Inflammatory macrophage (primary cell): ENCODE measurements around the gene RBPJL.
"Not testable (repeated sequence)": the region's sequence is repeated elsewhere in the genome, so short reads cannot be mapped to it uniquely, and the experiment has no call there.

ENCODE experiments used
- DNase-seq, 2 donors: peaks; one replicate each; pipeline ENCODE4 v3.0.0-alpha.2; 2020 to 2022

Gene RBPJL

GRCh38 chr20:45344168-45344860 is 37.7 kb downstream of the RBPJL start:
- peak; percentile 76 to 85 for DNase-seq

GRCh38 chr20:45345104-45345936 is 38.7 kb downstream of the RBPJL start:
- no peak for DNase-seq

GRCh38 chr20:45346291-45346718 is 39.7 kb downstream of the RBPJL start:
- DNase-seq = no peak

GRCh38 chr20:45346851-45347250 is 40.2 kb downstream of the RBPJL start:
- DNase-seq = no peak

- peak; percentile 19 to 58 for DNase-seq
These were observed 40.8 kb downstream of the RBPJL start for GRCh38 chr20:45347297-45347935.

GRCh38 chr20:45347936-45348778 is 41.5 kb downstream of the RBPJL start, which contains the start of gene SDC4:
SDC4 (minus strand) TSS chr20:45348424; CDS start chr20:45348384, 40 bp downstream.
- DNase-seq = peak; percentile 39 to 70

- DNase-seq = no peak
These were observed 43.6 kb downstream of the RBPJL start for GRCh38 chr20:45350217-45350616.

- not testable (repeated sequence) for DNase-seq
These were observed 44.2 kb downstream of the RBPJL start for GRCh38 chr20:45350795-45351194.

GRCh38 chr20:45352729-45353128 is 46.1 kb downstream of the RBPJL start:
- DNase-seq = no peak

GRCh38 chr20:45353746-45354145 is 47.1 kb downstream of the RBPJL start:
- DNase-seq = no peak

GRCh38 chr20:45354423-45355208 is 48.0 kb downstream of the RBPJL start:
- DNase-seq = no peak

- peak; percentile 27 to 44 for DNase-seq
These were observed 48.8 kb downstream of the RBPJL start for GRCh38 chr20:45355209-45356084.

- peak; percentile 92 to 94 for DNase-seq
These were observed 51.8 kb downstream of the RBPJL start for GRCh38 chr20:45358282-45359068.

- DNase-seq = peak; percentile 50 to 54
These were observed 52.4 kb downstream of the RBPJL start for GRCh38 chr20:45359069-45359405.

- DNase-seq = no peak
These were observed 52.9 kb downstream of the RBPJL start for GRCh38 chr20:45359406-45360148.

GRCh38 chr20:45361793-45362192 is 55.2 kb downstream of the RBPJL start:
- peak; percentile 69 to 76 for DNase-seq

- peak; percentile 98 to 99 for DNase-seq
These were observed 56.4 kb downstream of the RBPJL start, which contains the start of gene SYS1 for GRCh38 chr20:45362804-45363610. SYS1 (plus strand) TSS chr20:45363156; CDS start chr20:45363532, 376 bp downstream.
